ENCODE data around the gene IPO11.

DNA sequence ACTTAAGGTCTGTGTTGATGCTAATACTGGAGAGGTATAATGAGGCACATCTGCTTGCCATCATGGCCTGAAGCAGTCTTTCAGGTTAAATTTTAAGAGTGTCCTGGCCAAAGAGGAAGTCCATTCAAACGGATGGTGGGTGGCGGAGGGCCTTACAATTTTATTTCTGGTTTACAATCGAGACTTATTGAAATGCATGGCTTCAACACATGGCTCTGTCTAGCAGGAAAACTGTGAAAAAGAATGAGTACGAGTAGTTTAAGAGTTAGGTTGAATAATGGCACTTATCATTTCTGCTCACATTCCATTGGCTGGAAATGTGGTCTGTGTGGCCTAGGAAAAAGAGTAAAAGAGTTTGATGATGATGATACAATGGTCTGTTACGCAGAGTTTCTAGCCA lies 208.2 kb downstream of the IPO11 start:
- TF ChIP-seq, protein P1, sequence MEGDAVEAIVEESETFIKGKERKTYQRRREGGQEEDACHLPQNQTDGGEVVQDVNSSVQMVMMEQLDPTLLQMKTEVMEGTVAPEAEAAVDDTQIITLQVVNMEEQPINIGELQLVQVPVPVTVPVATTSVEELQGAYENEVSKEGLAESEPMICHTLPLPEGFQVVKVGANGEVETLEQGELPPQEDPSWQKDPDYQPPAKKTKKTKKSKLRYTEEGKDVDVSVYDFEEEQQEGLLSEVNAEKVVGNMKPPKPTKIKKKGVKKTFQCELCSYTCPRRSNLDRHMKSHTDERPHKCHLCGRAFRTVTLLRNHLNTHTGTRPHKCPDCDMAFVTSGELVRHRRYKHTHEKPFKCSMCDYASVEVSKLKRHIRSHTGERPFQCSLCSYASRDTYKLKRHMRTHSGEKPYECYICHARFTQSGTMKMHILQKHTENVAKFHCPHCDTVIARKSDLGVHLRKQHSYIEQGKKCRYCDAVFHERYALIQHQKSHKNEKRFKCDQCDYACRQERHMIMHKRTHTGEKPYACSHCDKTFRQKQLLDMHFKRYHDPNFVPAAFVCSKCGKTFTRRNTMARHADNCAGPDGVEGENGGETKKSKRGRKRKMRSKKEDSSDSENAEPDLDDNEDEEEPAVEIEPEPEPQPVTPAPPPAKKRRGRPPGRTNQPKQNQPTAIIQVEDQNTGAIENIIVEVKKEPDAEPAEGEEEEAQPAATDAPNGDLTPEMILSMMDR (IDR thresholded peaks at IDR 0.05): no peak
- no peak for TF ChIP-seq EP300 (IDR thresholded peaks at IDR 0.05)
